Measurements from ENCODE around the gene HMCN2. TPM values are rescaled to one million over a fixed set of nuclear protein-coding genes. Genes with fewer than 3 reads are reported as not detected.

Gene HMCN2
- total RNA-seq, 4 donors from 2014 or later: 1.8 to 46.7 (median 24.4) TPM

DNA sequence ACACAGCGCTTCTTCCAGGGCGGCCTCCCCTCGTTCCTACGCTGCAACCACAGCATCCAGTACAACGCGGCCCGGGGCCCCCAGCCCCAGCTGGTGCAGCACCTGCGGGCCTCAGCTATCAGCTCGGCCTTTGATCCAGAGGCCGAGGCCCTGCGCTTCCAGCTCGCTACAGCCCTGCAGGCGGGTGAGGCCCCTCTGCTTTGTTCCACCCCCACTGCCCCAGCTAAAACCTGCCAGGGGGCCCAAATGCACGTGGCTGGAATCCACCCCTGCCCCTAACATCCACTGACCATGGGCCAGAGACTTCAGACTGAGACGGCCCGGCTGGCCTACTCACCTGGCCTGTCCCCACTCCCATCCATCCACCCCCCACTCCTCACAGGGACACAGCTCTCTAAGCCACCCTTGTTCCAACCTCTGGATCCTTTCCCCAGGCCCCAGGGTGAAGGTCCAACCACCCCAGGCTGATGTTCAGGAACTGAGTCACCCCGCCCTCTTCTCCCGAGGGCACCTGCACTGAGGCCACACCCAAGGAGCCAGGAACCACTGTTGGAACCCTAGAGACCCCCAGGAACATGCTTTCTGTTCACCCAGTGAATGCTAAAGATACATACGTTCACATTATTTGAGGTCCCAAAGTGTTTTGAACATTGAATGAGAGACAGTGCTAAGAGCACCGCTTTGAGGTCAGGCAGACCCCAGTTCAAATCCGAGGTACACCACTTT lies 160.3 kb downstream of the HMCN2 start:
- intact Hi-C loops (cut with DNase I; ENCODE audit: low total_unique reads): no loop called here
- Histone ChIP-seq H3K27ac (no peak overlapping the region), H3K4me3 (no peak overlapping the region), H3K4me1 (no peaks in the 10 kb centered on the region), H3K36me3 (no peaks in the 10 kb centered on the region), H3K9me3 (no peaks in the 10 kb centered on the region), H3K27me3 (no peaks in the 10 kb centered on the region)
- TF ChIP-seq, protein P1, sequence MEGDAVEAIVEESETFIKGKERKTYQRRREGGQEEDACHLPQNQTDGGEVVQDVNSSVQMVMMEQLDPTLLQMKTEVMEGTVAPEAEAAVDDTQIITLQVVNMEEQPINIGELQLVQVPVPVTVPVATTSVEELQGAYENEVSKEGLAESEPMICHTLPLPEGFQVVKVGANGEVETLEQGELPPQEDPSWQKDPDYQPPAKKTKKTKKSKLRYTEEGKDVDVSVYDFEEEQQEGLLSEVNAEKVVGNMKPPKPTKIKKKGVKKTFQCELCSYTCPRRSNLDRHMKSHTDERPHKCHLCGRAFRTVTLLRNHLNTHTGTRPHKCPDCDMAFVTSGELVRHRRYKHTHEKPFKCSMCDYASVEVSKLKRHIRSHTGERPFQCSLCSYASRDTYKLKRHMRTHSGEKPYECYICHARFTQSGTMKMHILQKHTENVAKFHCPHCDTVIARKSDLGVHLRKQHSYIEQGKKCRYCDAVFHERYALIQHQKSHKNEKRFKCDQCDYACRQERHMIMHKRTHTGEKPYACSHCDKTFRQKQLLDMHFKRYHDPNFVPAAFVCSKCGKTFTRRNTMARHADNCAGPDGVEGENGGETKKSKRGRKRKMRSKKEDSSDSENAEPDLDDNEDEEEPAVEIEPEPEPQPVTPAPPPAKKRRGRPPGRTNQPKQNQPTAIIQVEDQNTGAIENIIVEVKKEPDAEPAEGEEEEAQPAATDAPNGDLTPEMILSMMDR (IDR thresholded peaks at IDR 0.05): no peak
- TF ChIP-seq POLR2A (IDR thresholded peaks at IDR 0.05): no peak
- no peak for DNase-seq

DNA sequence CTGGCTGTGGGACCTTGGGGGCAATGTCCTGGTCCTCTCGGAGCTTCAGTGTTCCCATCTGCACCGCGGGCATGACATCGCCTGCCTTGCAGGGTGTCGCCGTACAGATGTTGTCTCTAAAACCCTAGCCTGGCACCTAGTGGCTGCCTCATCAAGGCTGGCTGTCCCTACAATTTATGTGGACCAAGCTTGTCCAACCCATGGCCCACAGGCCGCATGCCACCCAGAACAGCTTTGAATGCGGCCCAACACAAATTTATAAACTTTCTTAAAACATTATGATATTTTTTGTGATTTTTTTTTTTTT lies 160.9 kb downstream of the HMCN2 start:
- Histone ChIP-seq H3K36me3 (no peaks in the 10 kb centered on the region), H3K9me3 (no peaks in the 10 kb centered on the region), H3K27ac (no peak overlapping the region), H3K4me3 (no peak overlapping the region), H3K27me3 (no peaks in the 10 kb centered on the region), H3K4me1 (no peaks in the 10 kb centered on the region)
- intact Hi-C loops (cut with DNase I; ENCODE audit: low total_unique reads): no loop called here
- TF ChIP-seq POLR2A (IDR thresholded peaks at IDR 0.05): no peak
- TF ChIP-seq, protein P1 (IDR thresholded peaks at IDR 0.05): no peak
- DNase-seq: no peak

DNA sequence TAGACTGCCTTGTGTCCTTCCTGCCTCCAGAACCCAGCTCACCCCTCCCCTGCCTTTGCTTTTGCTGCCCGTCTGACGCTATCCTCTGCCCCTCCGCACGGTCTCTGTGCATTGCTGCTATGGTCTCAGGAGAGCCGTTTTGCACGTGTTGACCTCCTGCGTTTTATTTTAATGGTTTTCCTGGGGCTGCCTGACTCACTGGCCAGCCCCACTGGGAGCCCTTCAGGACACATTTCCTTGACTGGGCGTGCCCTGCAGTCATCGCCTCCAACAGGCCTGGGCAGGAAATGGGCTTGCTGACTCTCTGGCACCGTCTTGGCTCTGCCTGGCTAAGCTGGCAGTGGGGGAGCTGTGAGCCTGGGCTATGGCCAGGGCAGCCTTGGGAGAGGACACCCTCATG lies 161.3 kb downstream of the HMCN2 start:
- Histone ChIP-seq H3K4me1 (no peaks in the 10 kb centered on the region), H3K9me3 (no peaks in the 10 kb centered on the region), H3K27me3 (no peaks in the 10 kb centered on the region), H3K36me3 (no peaks in the 10 kb centered on the region), H3K4me3 (no peak overlapping the region), H3K27ac (no peak overlapping the region)
- TF ChIP-seq POLR2A (IDR thresholded peaks at IDR 0.05): no peak
- TF ChIP-seq, protein P1 (IDR thresholded peaks at IDR 0.05): no peak
- intact Hi-C loops (cut with DNase I; ENCODE audit: low total_unique reads): no loop called here
- peak in 1 of 2 donors; percentile 34 for DNase-seq

DNA sequence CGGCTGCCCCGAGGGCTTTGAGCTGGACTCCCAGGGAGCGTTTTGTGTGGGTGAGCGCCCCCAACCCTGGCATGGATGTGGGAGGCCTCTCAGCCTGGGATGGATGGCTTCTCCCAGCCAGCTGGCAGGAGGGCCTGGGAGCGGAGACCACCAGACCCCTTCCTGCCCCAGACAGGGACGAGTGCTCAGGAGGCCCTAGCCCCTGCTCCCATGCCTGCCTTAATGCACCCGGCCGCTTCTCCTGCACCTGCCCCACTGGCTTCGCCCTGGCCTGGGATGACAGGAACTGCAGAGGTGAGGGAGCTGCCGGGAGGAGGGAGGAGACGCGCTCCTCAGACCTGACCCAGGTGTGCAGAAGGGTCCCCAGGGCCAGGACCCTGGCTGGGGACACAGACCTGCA lies 161.8 kb downstream of the HMCN2 start:
- H3K27ac ChIP-seq: no peak overlapping the region
- TF ChIP-seq POLR2A (IDR thresholded peaks at IDR 0.05): no peak
- TF ChIP-seq, protein P1 (IDR thresholded peaks at IDR 0.05): no peak
- no peaks in the 10 kb centered on the region for H3K9me3 ChIP-seq
- H3K4me3 ChIP-seq: no peak overlapping the region
- intact Hi-C loops (cut with DNase I; ENCODE audit: low total_unique reads): no loop called here
- H3K27me3 ChIP-seq: no peaks in the 10 kb centered on the region
- no peak for DNase-seq
- H3K4me1 ChIP-seq: no peaks in the 10 kb centered on the region
- H3K36me3 ChIP-seq: no peaks in the 10 kb centered on the region

DNA sequence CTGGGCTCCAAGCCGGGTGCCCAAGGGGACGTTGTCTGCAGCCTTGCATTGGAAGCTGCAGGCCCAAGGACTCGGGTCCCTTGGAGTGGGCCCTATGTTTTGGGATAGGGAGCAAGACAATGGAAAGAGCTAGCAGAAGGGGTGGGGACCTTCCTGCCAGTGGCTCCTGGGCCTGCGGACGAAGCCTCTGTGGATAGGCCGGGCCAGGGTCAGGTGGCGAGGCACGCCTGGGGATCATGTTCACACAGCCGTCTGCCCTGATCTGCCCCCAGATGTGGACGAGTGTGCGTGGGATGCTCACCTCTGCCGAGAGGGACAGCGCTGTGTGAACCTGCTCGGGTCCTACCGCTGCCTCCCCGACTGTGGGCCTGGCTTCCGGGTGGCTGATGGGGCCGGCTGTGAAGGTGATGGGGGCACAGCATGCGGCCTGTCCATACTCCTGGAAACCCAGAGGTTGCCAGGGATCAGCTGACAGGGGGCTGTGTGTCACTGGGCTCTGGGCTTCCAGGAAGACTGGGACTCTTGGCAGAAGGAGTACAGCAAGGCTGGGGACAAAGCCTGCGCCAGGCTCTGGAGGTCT lies 162.6 kb downstream of the HMCN2 start:
- Histone ChIP-seq H3K27me3 (no peaks in the 10 kb centered on the region), H3K36me3 (no peaks in the 10 kb centered on the region), H3K4me3 (no peak overlapping the region), H3K27ac (no peak overlapping the region), H3K4me1 (peaks cover 0 to 6% of the 10 kb centered on the region in 2 donors), H3K9me3 (no peaks in the 10 kb centered on the region)
- no peak for TF ChIP-seq POLR2A (IDR thresholded peaks at IDR 0.05)
- TF ChIP-seq, protein P1 (IDR thresholded peaks at IDR 0.05): no peak
- DNase-seq: no peak
- intact Hi-C loops (cut with DNase I; ENCODE audit: low total_unique reads): no loop called here

Measured in uterus (tissue), 4 donors.